Right ventricle myocardium superior (tissue), 1 donor: ENCODE results near the gene MRPL46. TPM values are rescaled to one million over a fixed set of nuclear protein-coding genes. Genes with fewer than 3 reads are reported as not detected.

Experiments used
- ATAC-seq: fragments of 200-7000 bp; cut with Tn5 transposase; one replicate; pipeline ENCODE4 v1.9.1; 2020; ENCODE audit warnings: mild to moderate bottlenecking; ENCODE audit not compliant: poor library complexity
- DNase-seq: peaks from one replicate; pipeline ENCODE4 v3.0.0-alpha.2; 2020
- intact Hi-C: fragments of 100-400 bp; cut with DNase I; formaldehyde crosslinking; loops from one replicate; pipeline ENCODE4 v1.11.2; 2022
- long read RNA-seq: library from polyadenylated mRNA; unstranded; transcript quantifications from one replicate; pipeline ENCODE4 v2.0.0, GENCODE V29; 2021
- total RNA-seq: library from RNA; stranded (reverse); fragmentation: NEBNext Ultra II Directional; extraction: Animal tissue kit (Norgen Biotek cat#: 25700); gene quantifications from one replicate; pipeline ENCODE4 v1.2.1, GENCODE V29; 2021
- donor health status: DM: no; HTN: yes; CAD: no; lungs with severe emphysema.

The MRPL46 gene
- total RNA-seq = 68.5 TPM
- long read RNA-seq, transcript MRPL46-201 (4 exons, 1,019 nt) = major isoform, 99 of 105 reads
- long read RNA-seq, partial matches to known transcripts = 0 of 105 reads
- long read RNA-seq, other reads (novel, unspliced or antisense) = 5 of 105 reads

DNA sequence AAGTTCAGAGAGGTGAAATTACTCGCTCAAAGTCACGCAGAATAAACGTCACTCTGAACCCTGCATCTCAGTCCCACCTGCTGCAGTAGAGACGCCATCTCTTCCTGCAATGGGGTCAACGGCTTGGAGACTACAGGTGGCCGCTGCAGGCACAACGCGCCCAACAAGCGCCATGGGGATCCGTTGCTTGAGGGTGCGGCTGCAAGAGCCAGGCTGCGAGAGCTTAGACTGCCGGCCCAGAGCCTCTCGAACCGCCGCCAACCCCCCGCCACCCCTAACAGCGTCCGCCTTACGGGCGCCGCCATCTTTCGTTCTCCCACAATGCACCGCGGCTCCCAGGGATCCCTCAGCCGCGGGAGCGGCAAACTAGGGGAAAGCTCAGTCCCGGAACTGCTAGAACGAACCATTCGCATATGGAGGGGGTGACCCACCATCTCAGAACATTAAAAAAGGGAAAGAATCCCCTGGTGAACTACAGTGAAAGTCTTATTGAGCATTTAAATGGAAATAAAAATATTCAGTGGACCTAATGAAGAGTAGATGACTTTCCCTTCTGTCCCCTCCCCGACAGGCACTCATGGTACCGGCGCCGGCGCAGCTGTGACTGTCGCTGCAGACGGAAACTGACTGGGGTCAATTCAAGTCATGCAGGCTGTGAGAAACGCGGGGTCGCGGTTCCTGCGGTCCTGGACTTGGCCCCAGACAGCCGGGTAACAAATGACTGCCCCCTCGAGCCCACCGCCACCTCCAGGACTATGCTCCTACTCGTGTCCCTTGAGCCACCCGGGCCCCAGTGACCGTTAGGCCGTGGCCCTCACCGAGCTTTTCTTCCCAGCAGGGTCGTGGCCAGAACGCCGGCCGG lies at the start of gene MRPL46, which contains the start of gene MRPS11:
Gene MRPL46, minus strand, starts transcription at position 316 of the 862 bp plus-strand sequence. Its CDS starts 11 bp downstream, at position 305.
Gene MRPS11, plus strand, starts transcription at position 636 of the 862 bp plus-strand sequence. Its CDS starts 10 bp downstream, at position 646.
- ATAC-seq = peak; percentile 98
- intact Hi-C loops = no loop called here
- DNase-seq = peak; percentile 93

DNA sequence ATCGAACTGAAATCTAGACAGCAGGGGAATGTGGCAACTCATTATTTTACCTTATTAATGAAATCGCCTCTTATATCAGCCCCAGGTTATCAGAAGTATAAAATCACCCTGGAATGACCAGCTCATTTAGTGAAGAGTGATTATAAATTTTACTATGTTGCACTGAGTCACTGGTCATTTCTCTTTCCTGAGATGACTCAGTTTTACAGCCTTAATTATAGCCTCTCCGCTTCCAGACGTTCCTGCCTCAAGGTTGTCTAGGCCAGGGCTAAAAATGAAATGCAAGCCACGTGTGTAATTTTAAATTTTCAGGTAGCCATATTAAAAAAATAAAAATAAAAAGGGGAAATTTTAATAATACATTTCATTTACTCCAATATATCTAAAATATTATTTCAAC lies 46.0 kb upstream of the MRPL46 start:
- intact Hi-C loops = no loop called here
- DNase-seq (no peak), ATAC-seq (no peak)

DNA sequence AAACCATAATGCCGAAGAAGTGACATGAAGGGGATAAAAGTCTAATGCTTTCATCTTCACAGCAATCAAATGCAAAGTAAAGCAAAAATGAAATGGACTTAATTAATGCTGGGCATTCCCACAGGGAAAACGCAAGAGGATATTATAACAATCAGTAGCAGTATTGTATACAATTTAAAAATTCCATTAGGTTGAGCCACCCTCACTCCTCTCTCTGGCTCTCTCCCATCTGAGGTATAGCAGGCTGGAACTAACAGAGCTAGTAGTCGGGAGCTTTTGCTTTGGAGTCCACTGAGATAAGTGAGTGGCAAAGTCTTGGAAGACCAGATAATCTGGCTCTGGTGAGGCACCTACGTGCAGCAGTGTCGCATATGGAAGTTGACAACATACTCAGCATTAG lies 45.4 kb upstream of the MRPL46 start:
- ATAC-seq = no peak
- intact Hi-C loops = no loop called here
- DNase-seq = no peak

DNA sequence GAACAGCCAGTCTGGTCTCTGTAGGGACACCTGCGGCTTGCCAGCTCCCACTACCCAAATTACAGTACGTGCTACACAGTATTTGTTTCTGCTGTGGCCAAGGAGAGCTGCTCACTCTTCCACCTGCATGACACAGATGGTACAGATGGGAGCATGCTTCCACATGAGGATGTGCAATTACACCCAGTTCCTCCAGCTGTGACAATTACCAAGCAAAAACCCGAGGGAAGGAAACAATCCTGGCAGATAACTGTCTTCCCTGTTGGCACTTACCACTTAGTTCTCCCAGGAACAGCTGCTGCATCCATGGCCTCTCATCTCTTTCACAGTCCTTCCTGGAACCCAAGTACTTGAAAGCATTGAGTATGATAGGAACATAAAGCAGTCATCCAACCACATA lies 44.9 kb upstream of the MRPL46 start:
- ATAC-seq (no peak), DNase-seq (no peak)
- intact Hi-C loops = no loop called here

DNA sequence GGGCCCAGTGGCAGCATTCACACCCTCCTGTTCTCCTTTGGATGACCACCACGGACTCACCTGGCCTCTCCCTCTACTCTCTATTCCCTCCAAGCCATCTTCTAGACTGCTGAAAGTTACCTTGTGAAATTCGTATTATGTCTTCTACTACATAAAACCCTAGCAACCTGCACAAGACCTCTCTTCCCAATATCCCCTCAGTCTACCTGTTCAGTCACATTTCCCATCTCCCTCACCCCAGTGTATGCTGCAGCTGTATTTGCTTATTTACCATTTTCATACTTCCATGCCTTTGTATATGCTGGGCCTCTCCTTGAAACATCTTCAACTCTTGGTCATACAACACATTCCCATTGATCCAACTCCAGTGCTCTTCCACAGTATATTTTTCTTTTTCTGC lies 44.0 kb upstream of the MRPL46 start:
- no peak for DNase-seq
- intact Hi-C loops = no loop called here

DNA sequence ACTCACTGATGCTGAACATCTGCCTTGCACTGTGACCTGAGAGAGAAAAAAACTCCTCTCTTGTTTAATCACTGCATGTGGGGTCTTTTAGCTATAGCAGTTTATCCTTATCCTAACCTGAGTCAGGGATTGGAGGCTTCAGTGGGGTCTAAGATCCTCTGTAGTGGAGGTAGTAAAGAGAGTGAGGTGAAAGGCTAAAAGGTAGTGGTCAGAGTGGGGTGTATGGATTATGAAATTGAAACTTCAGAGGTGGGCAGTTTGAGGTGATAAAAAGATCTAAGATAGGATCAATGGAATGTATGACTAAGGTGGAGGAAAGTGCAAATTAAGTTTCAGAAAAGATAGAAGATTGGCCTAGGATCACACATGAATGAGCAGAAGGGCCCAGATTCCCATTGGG lies 42.8 kb upstream of the MRPL46 start:
- DNase-seq = no peak
- intact Hi-C loops = no loop called here
- no peak for ATAC-seq

More for the DNA sequence above, 44.0 kb upstream of the MRPL46 start:
- no peak for ATAC-seq

DNA sequence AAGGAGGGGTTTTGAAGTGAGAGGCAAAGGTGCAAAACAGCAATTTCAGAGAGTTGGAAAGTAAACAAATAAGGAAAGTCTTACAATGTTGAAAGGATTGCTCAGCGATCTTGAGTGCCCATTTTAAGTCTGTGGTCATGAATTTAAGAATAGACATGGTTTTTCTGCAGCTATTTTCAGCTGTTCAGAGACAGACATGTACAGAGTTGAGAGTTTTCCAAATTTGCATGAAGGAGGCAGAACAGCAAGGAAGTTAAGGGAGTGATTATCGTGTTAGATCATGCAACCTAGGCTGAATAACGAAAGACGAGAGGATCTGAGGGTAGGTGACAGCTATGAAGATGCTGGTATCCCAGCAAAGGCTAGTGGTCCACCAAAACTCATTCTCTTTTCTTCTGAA lies 42.1 kb upstream of the MRPL46 start:
- intact Hi-C loops = no loop called here
- DNase-seq (no peak), ATAC-seq (no peak)

DNA sequence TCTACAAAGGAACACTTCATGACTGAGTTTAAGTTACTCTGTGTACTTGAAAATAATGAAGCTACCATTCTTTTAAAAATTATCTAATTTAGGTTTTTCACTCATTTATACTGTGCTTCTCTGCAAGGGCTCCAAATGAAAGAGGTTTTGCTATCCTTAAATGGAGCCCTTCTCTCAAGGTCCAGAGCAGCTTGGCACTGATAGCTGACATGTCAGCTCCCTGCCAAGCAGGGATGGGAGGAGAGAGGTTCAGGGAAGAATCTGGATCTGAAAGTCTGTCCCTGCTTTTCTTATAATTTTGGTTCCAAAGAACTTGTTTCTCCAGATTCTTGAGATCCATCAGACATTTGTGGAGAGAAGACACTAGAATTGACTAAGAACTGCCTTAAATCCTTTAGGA lies 39.4 kb upstream of the MRPL46 start:
- ATAC-seq (peak; percentile 71), DNase-seq (no peak)
- intact Hi-C loops = no loop called here

DNA sequence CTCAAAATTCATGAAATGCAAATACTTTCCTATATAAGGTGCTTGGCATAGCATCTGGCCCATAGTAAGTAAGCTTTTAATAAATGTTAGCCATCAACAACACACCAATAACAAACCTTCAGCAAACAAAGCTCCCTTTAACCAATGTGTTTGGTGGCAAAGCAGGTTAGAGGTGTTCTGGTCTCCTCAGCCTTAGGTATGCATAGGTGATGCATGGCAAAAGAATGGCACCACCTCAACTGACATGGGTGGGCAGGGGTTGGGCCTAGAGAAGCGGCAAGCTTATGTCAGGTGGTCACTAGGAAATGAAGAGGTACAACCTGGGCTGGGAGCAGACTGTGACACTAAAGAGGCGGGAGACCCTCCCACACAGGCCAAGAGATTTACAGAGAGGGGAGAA lies 38.5 kb upstream of the MRPL46 start:
- intact Hi-C loops = no loop called here
- no peak for DNase-seq
- no peak for ATAC-seq

DNA sequence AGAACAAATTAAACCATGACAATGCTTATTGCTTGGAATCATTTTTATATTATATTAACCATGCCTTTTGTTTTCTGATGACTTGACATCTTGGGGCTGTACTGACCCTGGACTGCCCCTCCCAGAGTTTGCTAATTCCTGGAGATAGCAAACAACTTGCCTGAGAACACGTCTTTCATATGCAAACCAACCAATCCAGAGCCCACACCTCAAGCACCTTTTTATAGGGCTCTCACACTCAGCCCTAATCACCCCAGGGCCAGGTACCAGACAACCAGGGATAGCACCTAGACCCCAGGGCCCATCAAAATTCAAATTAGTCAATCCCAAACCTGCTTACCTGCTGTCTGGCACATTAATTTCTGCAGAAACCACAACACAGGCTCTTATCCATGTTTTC lies 37.3 kb upstream of the MRPL46 start:
- intact Hi-C loops = no loop called here
- ATAC-seq = no peak
- DNase-seq = no peak

DNA sequence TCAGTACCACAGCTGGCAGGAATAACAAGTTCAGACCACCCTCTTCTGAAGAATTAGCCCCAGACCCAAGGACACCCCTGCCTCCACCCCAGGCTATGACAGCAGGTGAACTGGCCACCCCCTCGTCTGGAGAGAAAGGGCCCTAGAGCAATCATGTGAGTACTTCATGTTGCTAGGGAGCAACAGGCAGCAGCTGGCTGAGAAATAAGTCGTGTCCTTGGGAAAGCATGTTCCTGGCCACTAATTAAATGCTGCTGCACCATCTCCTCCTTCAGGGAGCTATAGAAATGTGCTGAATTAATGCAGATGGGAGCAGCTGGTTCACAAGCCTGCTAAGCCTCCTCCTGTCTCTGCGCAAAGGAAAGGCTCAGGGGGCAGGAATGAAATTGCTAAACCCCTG lies 31.8 kb upstream of the MRPL46 start:
- intact Hi-C loops = no loop called here
- peak; percentile 74 for ATAC-seq
- DNase-seq = no peak

DNA sequence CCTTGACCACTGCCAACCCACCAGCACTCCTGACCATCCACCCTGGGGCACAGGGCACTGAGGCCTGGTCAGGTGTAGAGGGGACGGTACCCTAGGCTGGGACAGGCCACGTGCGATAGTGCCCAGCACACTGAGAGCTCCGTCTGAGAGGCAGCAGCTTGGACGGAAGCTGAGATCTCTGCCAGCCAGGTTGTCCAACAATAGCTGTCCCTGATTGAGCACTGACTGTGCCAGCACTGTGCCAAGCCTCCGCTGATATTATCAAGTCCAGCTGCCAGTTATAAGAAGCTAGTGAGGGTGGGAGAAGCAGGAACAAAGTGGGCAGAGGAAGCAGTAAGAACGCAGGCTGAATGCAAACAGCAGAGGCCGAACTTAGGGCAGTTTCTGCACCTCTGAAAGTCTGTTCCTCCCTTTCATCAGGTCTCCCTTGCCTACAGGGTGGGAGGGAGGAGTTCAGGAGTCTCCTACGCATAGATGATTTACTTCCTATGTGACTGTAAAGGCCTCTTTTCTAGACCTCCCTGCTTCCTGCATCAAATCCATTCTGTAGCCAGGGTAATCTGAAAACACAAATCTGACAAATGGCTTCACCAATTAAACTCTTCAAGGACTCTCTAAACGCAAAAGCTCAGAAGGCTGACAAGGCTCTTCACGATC lies 30.0 kb upstream of the MRPL46 start:
- ATAC-seq = peak; percentile 82
- intact Hi-C loops = no loop called here
- DNase-seq = peak; percentile 76

DNA sequence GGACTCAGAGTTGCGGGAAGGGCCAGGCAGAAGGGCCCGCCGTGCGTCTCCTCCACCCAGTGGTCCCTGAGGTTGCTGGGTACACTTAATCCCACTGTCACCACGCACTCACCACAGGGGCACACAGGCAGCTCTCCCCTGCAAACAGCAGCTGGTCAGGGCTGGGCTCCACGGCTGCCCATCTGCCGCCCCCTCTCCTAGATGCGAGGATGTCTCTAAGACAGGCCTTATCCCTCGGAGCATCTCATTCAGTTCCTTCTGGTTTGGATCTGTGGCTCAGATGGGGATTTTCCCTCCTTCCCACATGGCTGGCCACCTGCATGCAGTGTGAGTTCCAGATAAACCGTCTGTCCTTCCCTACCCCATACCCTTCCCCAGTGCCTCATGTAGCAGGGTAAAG lies 26.7 kb upstream of the MRPL46 start:
- intact Hi-C loops = no loop called here
- ATAC-seq = no peak
- no peak for DNase-seq

DNA sequence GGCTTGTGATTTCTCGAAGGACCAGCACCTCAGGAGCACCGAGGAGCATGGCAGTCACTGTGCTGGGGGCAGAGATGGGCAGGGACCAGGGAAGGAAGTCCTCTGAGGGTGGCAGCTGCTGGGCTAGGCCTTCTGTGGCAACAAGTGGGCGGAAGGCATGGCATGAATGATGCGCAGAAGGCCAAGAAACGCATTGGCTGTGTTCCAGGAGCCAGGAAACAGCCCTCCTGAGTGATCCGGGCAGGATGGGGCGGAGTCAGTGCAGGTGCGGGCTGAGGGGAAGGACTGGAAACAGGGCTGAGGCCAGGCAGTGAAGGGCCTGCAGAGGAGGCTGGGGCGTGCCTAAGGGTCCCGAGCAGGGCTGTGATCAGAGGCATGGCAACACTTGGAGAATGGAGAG lies 24.0 kb upstream of the MRPL46 start:
- DNase-seq (no peak), ATAC-seq (no peak)
- intact Hi-C loops = no loop called here

DNA sequence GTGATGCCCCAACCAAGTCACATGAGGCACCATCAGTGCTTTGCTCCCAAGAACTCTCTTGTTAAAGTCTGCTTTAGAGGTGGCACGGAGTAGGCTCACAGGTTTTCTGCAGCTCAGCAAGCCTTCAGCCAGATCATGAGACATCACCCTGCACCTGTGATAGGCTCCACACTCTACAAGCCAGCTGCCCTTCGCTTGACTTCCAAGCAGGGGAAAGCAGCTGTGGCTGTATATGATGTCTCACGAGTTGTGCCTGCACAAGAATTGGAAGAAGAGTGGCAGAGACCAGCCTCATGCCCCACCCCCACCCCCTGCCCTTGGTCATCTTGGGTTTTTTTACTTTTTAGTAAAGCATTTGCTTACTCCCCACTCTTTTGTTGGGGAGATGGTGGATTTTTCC lies 22.8 kb upstream of the MRPL46 start:
- ATAC-seq = no peak
- intact Hi-C loops = no loop called here
- no peak for DNase-seq

DNA sequence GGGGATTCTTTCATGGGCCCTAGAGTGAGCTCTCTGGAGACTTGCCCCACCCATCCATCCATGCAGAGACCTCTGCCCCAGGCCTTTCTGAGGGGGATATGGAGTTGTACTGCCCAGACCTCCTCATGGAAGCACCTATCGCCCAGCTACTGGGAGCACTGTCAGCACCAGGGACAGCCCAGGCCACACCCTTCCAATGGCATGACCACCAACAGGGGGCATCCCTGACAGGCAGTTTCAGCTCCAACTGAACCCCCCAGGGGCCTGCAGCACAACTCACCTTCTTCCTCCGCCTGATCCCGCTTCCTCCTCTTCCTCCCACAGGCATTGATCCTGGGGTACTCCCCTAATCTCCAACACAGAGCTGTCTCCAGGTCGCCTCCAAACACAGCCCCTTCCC lies 22.1 kb upstream of the MRPL46 start:
- intact Hi-C loops = no loop called here
- DNase-seq (no peak), ATAC-seq (no peak)

DNA sequence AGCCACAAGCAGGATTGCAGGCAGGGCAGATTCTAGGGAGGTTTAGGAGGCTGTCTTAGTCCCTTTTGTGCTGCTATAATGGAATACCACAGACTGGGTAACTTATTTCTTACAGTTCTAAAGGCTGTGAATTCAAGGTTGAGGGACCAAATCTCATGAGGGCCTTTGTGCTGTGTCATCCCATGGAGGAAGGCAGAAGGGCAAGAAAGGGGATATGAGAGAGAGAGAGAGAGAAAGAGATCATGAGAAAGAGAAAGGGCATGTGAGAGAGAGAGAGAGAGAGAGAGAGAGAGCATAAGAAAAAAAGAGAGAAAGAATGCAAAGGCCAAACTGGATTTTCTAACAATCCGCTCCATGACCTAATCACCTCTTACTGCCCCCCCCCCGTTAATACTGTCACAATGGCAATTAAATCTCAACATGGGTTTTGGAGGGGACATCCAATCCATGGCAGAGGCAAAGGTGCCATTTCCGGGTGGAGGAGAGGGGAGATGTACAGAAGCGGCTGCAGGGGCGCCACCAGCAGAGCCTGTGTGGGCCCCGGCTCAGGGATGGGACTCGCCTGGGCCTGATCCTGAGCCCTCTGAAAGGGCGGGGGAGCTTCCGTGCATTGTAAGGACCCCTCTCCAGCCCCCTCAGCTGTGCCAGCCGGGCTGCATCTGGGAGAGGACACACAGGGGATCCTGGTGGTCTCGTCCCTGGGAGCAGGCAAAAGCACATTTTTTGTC lies 20.8 kb upstream of the MRPL46 start:
- DNase-seq (no peak), ATAC-seq (no peak)
- intact Hi-C loops = no loop called here

DNA sequence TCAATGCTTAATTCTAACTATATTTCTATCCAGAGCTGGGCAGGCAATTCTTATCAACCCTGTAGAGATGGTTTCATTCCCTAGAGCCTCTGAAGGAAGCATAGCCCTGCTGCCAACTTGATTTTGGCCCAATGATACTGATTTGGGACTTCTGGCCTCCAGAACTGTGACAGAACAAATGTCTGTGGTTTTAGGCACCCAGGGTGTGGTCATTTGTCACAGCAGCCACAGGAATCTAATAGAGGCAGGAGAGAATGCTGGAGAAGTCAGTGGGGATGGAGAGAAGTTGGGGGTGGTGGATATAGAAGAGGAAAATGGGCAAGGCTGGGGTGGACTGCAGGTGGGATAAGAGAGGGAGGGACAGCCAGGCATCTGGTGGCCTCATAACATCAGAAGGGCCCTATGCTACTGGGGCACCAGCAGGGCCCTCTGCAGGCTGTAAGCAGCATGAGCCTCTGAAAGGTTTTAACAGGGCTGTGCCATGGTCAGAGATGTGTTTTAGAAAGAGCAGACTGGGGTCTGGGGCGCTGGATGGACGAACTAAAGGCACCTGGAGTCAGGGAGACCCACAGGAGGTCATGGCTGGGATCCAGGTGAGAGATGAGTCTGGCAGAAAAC lies 20.1 kb upstream of the MRPL46 start:
- ATAC-seq (no peak), DNase-seq (no peak)
- intact Hi-C loops = no loop called here
